Right renal pelvis (tissue), 4 donors: Measurements from ENCODE around the gene UBAC1. TPM values are rescaled to one million over a fixed set of nuclear protein-coding genes. Genes with fewer than 3 reads are reported as not detected.

ENCODE experiments used
- DNase-seq, 4 donors: peaks; one replicate each; pipeline ENCODE4 v3.0.0-alpha.2; 2013; ENCODE audit warnings: low read depth in 4 of 4, low spot score in 3 of 4, missing footprints in 1 of 4
- polyA plus RNA-seq, 4 donors: library from polyadenylated mRNA; unstranded; fragments of 120-200 nt; gene quantifications; one replicate each; pipeline ENCODE4 v1.2.1, GENCODE V29; 2013; ENCODE audit not compliant: insufficient read length in 4 of 4

UBAC1 gene
- polyA plus RNA-seq, 4 donors, result 28.1 to 31.1 (median 28.6) TPM

GRCh38 chr9:135994501-135995192, 33.5 kb upstream of the UBAC1 start:
- no peak for DNase-seq

- no peak for DNase-seq
Measured at GRCh38 chr9:135993765-135994500, 32.8 kb upstream of the UBAC1 start.

- no peak for DNase-seq
Measured at GRCh38 chr9:135993409-135993742, 32.2 kb upstream of the UBAC1 start.

GRCh38 chr9:135992486-135993408, 31.6 kb upstream of the UBAC1 start:
- DNase-seq, result peak; percentile 70 to 84 (median 77)

- no peak for DNase-seq
Measured at GRCh38 chr9:135991771-135992170, 30.6 kb upstream of the UBAC1 start.

GRCh38 chr9:135990468-135991429, 29.6 kb upstream of the UBAC1 start:
- no peak for DNase-seq

- DNase-seq, result no peak
Measured at GRCh38 chr9:135989722-135990467, 28.7 kb upstream of the UBAC1 start.

GRCh38 chr9:135989157-135989556, 28.0 kb upstream of the UBAC1 start:
- DNase-seq, result no peak

GRCh38 chr9:135988493-135988892, 27.3 kb upstream of the UBAC1 start:
- DNase-seq, result no peak

- DNase-seq, result no peak
Measured at GRCh38 chr9:135987838-135988404, 26.7 kb upstream of the UBAC1 start.

GRCh38 chr9:135986605-135987004, 25.4 kb upstream of the UBAC1 start:
- DNase-seq, result no peak

GRCh38 chr9:135985889-135986288, 24.7 kb upstream of the UBAC1 start:
- DNase-seq, result no peak

GRCh38 chr9:135985459-135985774, 24.2 kb upstream of the UBAC1 start:
- DNase-seq, result no peak

- DNase-seq, result no peak
Measured at GRCh38 chr9:135984072-135984710, 23.0 kb upstream of the UBAC1 start.

- DNase-seq, result no peak
Measured at GRCh38 chr9:135983208-135984071, 22.3 kb upstream of the UBAC1 start.

GRCh38 chr9:135982499-135983207, 21.5 kb upstream of the UBAC1 start:
- no peak for DNase-seq
